Progenitor cell of endocrine pancreas (in vitro differentiated cells): ENCODE data around the gene SHTN1. TPM values are rescaled to one million over a fixed set of nuclear protein-coding genes. Genes with fewer than 3 reads are reported as not detected.

Source experiments
- DNase-seq: peaks from one replicate; pipeline ENCODE4 v3.0.0; 2021; ENCODE audit warnings: low spot score; ENCODE audit not compliant: unreplicated experiment
- H3K27ac Mint-ChIP-seq: 2 replicates; pipeline ENCODE4 v1.8.0; 2021; ENCODE audit warnings: mild to moderate bottlenecking, moderate library complexity, mixed read lengths
- H3K27me3 Mint-ChIP-seq: 2 replicates; pipeline ENCODE4 v1.8.0; 2021; ENCODE audit warnings: mixed read lengths
- H3K36me3 Mint-ChIP-seq: 2 replicates; pipeline ENCODE4 v1.8.0; 2022; ENCODE audit warnings: mixed read lengths; ENCODE audit not compliant: insufficient read depth
- H3K4me1 Mint-ChIP-seq: 2 replicates; pipeline ENCODE4 v1.8.0; 2021; ENCODE audit warnings: low read depth, mixed read lengths
- H3K4me3 Mint-ChIP-seq: 2 replicates; pipeline ENCODE4 v1.8.0; 2021; ENCODE audit warnings: low read depth, mild to moderate bottlenecking, moderate library complexity, mixed read lengths
- H3K9me3 Mint-ChIP-seq: 2 replicates; pipeline ENCODE4 v1.8.0; 2021; ENCODE audit warnings: low read depth, mixed read lengths
- total RNA-seq: library from RNA; stranded (reverse); gene quantifications from 2 replicates; pipeline ENCODE4 v1.2.1, GENCODE V29; 2021
- TF ChIP-seq, protein P1 (sequence below): fragments of 200-600 bp; sonication (generic); IDR thresholded peaks from one replicate; pipeline ENCODE4 v1.5.0; 2021; ENCODE audit warnings: antibody characterized with exemption, mild to moderate bottlenecking; ENCODE audit not compliant: unreplicated experiment

SHTN1 gene
- total RNA-seq, 1 donor from 2014 or later = 46.9 TPM

DNA sequence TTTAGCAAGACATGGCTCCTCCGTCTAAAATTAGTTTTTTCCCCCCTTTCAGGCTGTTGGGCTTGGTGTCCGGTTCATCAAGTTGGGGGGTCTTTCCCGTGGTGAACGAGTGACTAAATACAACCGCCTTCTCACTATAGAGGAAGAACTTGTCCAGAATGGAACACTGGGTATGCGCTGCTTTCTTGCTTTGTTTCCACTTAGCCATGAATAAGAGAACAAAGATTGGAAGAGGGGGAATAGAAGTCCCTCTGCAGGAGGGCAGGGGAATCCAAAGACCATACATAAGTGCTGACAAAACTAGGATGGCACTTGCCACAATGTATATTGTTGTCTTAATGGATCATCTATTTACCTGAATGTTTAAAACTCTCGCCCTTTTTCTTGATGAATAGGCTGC, 125.2 kb downstream of the SHTN1 start:
- no peaks in the 10 kb centered on the region for H3K4me1 Mint-ChIP-seq
- DNase-seq = no peak
- no peaks in the 10 kb centered on the region for H3K27me3 Mint-ChIP-seq
- no peaks in the 10 kb centered on the region for H3K36me3 Mint-ChIP-seq
- TF ChIP-seq, protein P1, sequence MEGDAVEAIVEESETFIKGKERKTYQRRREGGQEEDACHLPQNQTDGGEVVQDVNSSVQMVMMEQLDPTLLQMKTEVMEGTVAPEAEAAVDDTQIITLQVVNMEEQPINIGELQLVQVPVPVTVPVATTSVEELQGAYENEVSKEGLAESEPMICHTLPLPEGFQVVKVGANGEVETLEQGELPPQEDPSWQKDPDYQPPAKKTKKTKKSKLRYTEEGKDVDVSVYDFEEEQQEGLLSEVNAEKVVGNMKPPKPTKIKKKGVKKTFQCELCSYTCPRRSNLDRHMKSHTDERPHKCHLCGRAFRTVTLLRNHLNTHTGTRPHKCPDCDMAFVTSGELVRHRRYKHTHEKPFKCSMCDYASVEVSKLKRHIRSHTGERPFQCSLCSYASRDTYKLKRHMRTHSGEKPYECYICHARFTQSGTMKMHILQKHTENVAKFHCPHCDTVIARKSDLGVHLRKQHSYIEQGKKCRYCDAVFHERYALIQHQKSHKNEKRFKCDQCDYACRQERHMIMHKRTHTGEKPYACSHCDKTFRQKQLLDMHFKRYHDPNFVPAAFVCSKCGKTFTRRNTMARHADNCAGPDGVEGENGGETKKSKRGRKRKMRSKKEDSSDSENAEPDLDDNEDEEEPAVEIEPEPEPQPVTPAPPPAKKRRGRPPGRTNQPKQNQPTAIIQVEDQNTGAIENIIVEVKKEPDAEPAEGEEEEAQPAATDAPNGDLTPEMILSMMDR = no peak
- H3K9me3 Mint-ChIP-seq = no peaks in the 10 kb centered on the region
- H3K4me3 Mint-ChIP-seq = no peak overlapping the region
- H3K27ac Mint-ChIP-seq = no peak overlapping the region

DNA sequence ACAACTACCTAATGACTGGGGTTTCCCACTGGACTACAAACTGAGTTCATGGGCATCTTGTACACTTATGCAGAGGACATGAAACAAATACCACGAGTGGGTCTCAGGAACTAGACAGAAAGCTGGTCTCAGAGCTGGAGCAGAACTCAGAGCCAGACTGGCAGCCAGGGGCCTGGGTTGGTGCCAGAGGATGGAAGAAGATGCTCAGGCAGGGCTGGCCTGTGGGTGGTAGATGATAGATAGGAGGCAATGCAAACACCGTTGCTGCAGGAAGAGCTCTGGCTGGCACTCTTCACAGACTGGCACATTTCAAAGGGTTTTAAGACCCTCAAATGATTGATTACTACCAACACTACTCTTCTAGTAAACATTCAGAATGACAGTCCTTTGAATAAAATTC, 126.9 kb downstream of the SHTN1 start:
- H3K27me3 Mint-ChIP-seq = no peaks in the 10 kb centered on the region
- no peaks in the 10 kb centered on the region for H3K9me3 Mint-ChIP-seq
- H3K4me1 Mint-ChIP-seq = no peaks in the 10 kb centered on the region
- H3K36me3 Mint-ChIP-seq = no peaks in the 10 kb centered on the region
- H3K27ac Mint-ChIP-seq = no peak overlapping the region
- TF ChIP-seq, protein P1 = no peak
- DNase-seq = no peak
- no peak overlapping the region for H3K4me3 Mint-ChIP-seq

DNA sequence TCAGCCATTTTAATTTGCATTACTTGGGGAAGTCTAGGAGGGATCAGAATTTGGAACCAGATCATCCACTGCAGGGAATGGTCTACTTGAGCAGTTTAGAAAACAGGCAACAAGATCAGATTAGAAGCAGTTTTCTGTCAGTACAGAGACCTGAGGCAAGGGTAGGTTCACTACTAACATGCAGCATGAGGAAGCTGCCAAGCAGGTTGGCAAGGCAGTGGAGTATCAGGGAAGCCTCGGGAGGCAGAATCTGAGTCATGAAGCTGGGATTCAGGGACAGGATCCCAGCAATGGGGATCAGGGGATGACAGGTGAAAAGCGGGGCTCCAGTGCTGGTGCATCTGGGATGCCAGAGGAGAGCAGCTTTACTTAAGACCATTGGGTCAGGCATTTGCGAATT, 127.6 kb downstream of the SHTN1 start:
- Mint-ChIP-seq H3K9me3 (peaks cover 2% of the 10 kb centered on the region), H3K27me3 (no peaks in the 10 kb centered on the region), H3K27ac (no peak overlapping the region), H3K4me1 (no peaks in the 10 kb centered on the region), H3K36me3 (no peaks in the 10 kb centered on the region), H3K4me3 (no peak overlapping the region)
- TF ChIP-seq, protein P1 = no peak
- DNase-seq = no peak

DNA sequence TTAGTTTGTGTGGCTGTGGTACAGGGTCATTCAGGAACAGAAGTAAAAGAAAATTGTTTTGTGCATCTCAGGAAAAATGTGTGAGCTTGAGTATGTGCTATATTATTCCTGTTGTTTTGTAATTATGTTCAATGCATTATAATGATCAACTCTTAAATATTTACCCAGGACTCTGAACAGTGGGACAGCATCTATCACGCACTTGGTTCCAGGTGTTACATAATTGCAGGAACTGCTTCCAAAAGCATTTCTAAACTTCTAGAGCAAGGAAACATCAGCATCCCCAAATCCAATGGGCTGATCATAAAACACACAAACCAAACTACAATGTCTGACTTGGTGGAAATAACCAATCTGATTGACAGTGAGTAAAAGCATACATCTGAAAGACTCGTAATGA, 129.1 kb downstream of the SHTN1 start:
- Mint-ChIP-seq H3K4me1 (peaks cover under 1% of the 10 kb centered on the region), H3K27ac (no peak overlapping the region), H3K36me3 (no peaks in the 10 kb centered on the region), H3K9me3 (peaks cover 4% of the 10 kb centered on the region), H3K4me3 (no peak overlapping the region), H3K27me3 (no peaks in the 10 kb centered on the region)
- no peak for DNase-seq
- TF ChIP-seq, protein P1 = no peak

DNA sequence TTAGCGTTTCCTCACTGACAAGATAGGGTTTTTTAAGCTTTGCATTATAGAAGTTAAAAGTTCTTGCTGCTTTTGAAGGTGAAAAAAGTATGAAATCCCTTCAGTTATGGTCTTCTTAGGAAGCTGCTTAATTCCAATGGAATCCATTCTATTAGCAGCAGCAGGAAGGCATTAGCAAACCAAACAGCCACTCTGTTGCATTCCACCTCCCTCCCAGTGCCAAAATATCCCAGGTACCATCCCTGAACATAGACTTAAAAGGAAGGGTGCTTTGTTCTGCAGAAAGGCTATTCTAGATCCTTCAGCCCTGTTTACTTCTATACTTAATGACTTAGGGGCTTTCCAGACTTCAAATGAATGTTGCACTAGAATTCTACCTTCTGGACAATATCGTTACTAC, 131.9 kb downstream of the SHTN1 start:
- Mint-ChIP-seq H3K36me3 (no peaks in the 10 kb centered on the region), H3K9me3 (peaks cover 4% of the 10 kb centered on the region), H3K4me1 (peaks cover 8% of the 10 kb centered on the region), H3K4me3 (no peak overlapping the region), H3K27me3 (no peaks in the 10 kb centered on the region), H3K27ac (no peak overlapping the region)
- DNase-seq = no peak
- TF ChIP-seq, protein P1 = no peak
